Smooth muscle cell (in vitro differentiated cells): Measurements from ENCODE around the gene DRD5. TPM values are rescaled to one million over a fixed set of nuclear protein-coding genes. Genes with fewer than 3 reads are reported as not detected.
A peak's percentile ranks its signal among the peaks of the same experiment; 100 is the strongest.
"Not testable (repeated sequence)": the region's sequence is repeated elsewhere in the genome, so short reads cannot be mapped to it uniquely, and the experiment has no call there.

ENCODE experiments used
- DNase-seq: peaks from one replicate; lab custom pipeline; 2025; ENCODE audit not compliant: unreplicated experiment; lab: John Stamatoyannopoulos, UW
- H2AFZ ChIP-seq: fragments of 200-600 bp; sonication (generic); 2 replicates; pipeline ENCODE4 v1.6.0; 2016; ENCODE audit warnings: antibody characterized with exemption, low read depth, mild to moderate bottlenecking
- H3F3A ChIP-seq: fragments of 200-600 bp; sonication (generic); 2 replicates; pipeline ENCODE4 v1.6.0; 2017; ENCODE audit warnings: antibody characterized with exemption, low read depth
- H3K27ac ChIP-seq: fragments of 200-600 bp; sonication (generic); 2 replicates; pipeline ENCODE4 v1.5.1; 2016; ENCODE audit warnings: low read depth, mild to moderate bottlenecking
- H3K27me3 ChIP-seq: fragments of 200-600 bp; sonication (generic); 2 replicates; pipeline ENCODE4 v1.6.1; 2016; ENCODE audit warnings: low read depth, mild to moderate bottlenecking
- H3K36me3 ChIP-seq: fragments of 200-600 bp; sonication (generic); 2 replicates; pipeline ENCODE4 v1.5.1; 2016; ENCODE audit warnings: low read depth
- H3K4me1 ChIP-seq: fragments of 200-600 bp; sonication (generic); 2 replicates; pipeline ENCODE4 v1.5.1; 2016; ENCODE audit warnings: low read depth
- H3K4me2 ChIP-seq: fragments of 200-600 bp; sonication (generic); 2 replicates; pipeline ENCODE4 v1.6.0; 2016; ENCODE audit warnings: mild to moderate bottlenecking
- H3K4me3 ChIP-seq: fragments of 200-600 bp; sonication (generic); 2 replicates; pipeline ENCODE4 v1.5.1; 2016; ENCODE audit warnings: mild to moderate bottlenecking
- H3K79me2 ChIP-seq: fragments of 200-600 bp; sonication (generic); 2 replicates; pipeline ENCODE4 v1.6.0; 2016; ENCODE audit warnings: low read depth, mild to moderate bottlenecking
- H3K9ac ChIP-seq: fragments of 200-600 bp; sonication (generic); 2 replicates; pipeline ENCODE4 v1.6.0; 2016; ENCODE audit warnings: low read depth
- H3K9me3 ChIP-seq: fragments of 200-600 bp; sonication (generic); replicated peaks from 2 replicates; pipeline ENCODE4 v1.5.1; 2016; ENCODE audit warnings: low read depth
- H4K20me1 ChIP-seq: fragments of 200-600 bp; sonication (generic); 2 replicates; pipeline ENCODE4 v1.6.0; 2016; ENCODE audit warnings: low read depth
- CTCF ChIP-seq: fragments of 200-600 bp; sonication (generic); IDR thresholded peaks from 2 replicates; pipeline ENCODE4 v1.5.1; 2017; ENCODE audit warnings: borderline replicate concordance, mild to moderate bottlenecking, antibody characterized with exemption; ENCODE audit not compliant: insufficient read depth, poor library complexity, severe bottlenecking
- WGBS: methylation state at CpG from one replicate; pipeline ENCODE4 v1.1.7; 2016; ENCODE audit warnings: low lambda C conversion rate; 5-methylcytosine and 5-hydroxymethylcytosine counted together
- polyA plus RNA-seq: library from polyadenylated mRNA; unstranded; fragments of >200 nt; fragmentation: Nextera tagmentation; extraction: Ambion mirVana; gene quantifications from 2 replicates; pipeline ENCODE4 v1.2.1, GENCODE V29; 2016
- total RNA-seq: library from RNA; depleted of rRNA; stranded (reverse); fragments of >200 nt; gene quantifications from 2 replicates; pipeline ENCODE4 v1.2.3, GENCODE V29; 2014

DRD5 gene
- total RNA-seq (not detected in 2 replicates), polyA plus RNA-seq (not detected in 2 replicates)

GRCh38 chr4:9781343-9782135 lies at the start of gene DRD5:
DRD5 (plus strand) TSS chr4:9781634; CDS start chr4:9782030, 396 bp downstream.
- no peak within 1 kb of the TSS for H3K4me3 ChIP-seq
- TF ChIP-seq CTCF = no peak
- no peak within 1 kb of the TSS for H2AFZ ChIP-seq
- WGBS = 9% methylated on average over 56 of the region's 78 CpGs
- peaks cover 93% of the 10 kb centered on the region for H3K27me3 ChIP-seq
- peak within 1 kb of the TSS; percentile 44 for H3K4me2 ChIP-seq
- no peaks in the 10 kb centered on the region for H3K79me2 ChIP-seq
- no peak within 1 kb of the TSS for H3K9ac ChIP-seq
- no peak within 1 kb of the TSS for H3K27ac ChIP-seq
- no peaks in the 10 kb centered on the region for H3K9me3 ChIP-seq
- no peaks in the 10 kb centered on the region for H3K36me3 ChIP-seq
- no peaks in the 10 kb centered on the region for H4K20me1 ChIP-seq
- no peak for DNase-seq
- no peaks in the 10 kb centered on the region for H3F3A ChIP-seq
- H3K4me1 ChIP-seq = no peaks in the 10 kb centered on the region

GRCh38 chr4:9732256-9732655 lies 49.2 kb upstream of the DRD5 start:
- H3K9me3 ChIP-seq, H3K79me2 ChIP-seq, H3K36me3 ChIP-seq, H3F3A ChIP-seq, H4K20me1 ChIP-seq, H2AFZ ChIP-seq, H3K9ac ChIP-seq, H3K4me2 ChIP-seq, H3K27me3 ChIP-seq, H3K4me1 ChIP-seq, H3K4me3 ChIP-seq, DNase-seq, H3K27ac ChIP-seq: not testable (repeated sequence)
- 47% methylated on average over 4 of the region's 4 CpGs for WGBS

- Histone ChIP-seq H3K4me3 (no peak overlapping the region), H2AFZ (no peak overlapping the region), H3K9ac (no peak overlapping the region), H3K9me3 (no peaks in the 10 kb centered on the region), H3K4me1 (no peaks in the 10 kb centered on the region), H3K36me3 (no peaks in the 10 kb centered on the region), H3K27me3 (no peaks in the 10 kb centered on the region), H3K4me2 (no peak overlapping the region), H3K79me2 (no peaks in the 10 kb centered on the region), H3F3A (no peaks in the 10 kb centered on the region), H3K27ac (no peak overlapping the region), H4K20me1 (no peaks in the 10 kb centered on the region)
- TF ChIP-seq CTCF = no peak
- 77% methylated on average over 5 of the region's 5 CpGs for WGBS
- no peak for DNase-seq
These were observed 45.9 kb upstream of the DRD5 start for GRCh38 chr4:9735515-9735914.

GRCh38 chr4:9737280-9737679 lies 44.2 kb upstream of the DRD5 start:
- H3F3A ChIP-seq, H3K36me3 ChIP-seq, H2AFZ ChIP-seq, H3K4me1 ChIP-seq, H3K27me3 ChIP-seq, H3K9ac ChIP-seq, DNase-seq, H3K79me2 ChIP-seq, H3K4me2 ChIP-seq, H3K4me3 ChIP-seq, H3K27ac ChIP-seq, H4K20me1 ChIP-seq, H3K9me3 ChIP-seq: not testable (repeated sequence)
- 15% methylated on average over 7 of the region's 7 CpGs for WGBS

GRCh38 chr4:9743789-9744188 lies 37.6 kb upstream of the DRD5 start:
- H3K79me2 ChIP-seq, H3K36me3 ChIP-seq, H3F3A ChIP-seq, H3K4me2 ChIP-seq, H2AFZ ChIP-seq, H3K27me3 ChIP-seq, H3K4me3 ChIP-seq, H3K9ac ChIP-seq, H3K27ac ChIP-seq, H4K20me1 ChIP-seq, H3K9me3 ChIP-seq, H3K4me1 ChIP-seq, DNase-seq: not testable (repeated sequence)
- 94% methylated on average over 4 of the region's 4 CpGs for WGBS
